ENCODE data around the gene PXT1. TPM values are rescaled to one million over a fixed set of nuclear protein-coding genes. Genes with fewer than 3 reads are reported as not detected.
A peak's percentile ranks its signal among the peaks of the same experiment; 100 is the strongest.
"Not testable (repeated sequence)": the region's sequence is repeated elsewhere in the genome, so short reads cannot be mapped to it uniquely, and the experiment has no call there.

The PXT1 gene
- total RNA-seq, 1 donor from 2014 or later, result not detected

- Mint-ChIP-seq H3K27me3 (ENCODE audit: low read depth) (no peaks in the 10 kb centered on the region), H3K27ac (peak overlapping the region; percentile 93), H3K4me3 (peak overlapping the region; percentile 76), H3K9me3 (peaks cover 3% of the 10 kb centered on the region), H3K4me1 (peaks cover 22% of the 10 kb centered on the region), H3K36me3 (no peaks in the 10 kb centered on the region)
- no peak for DNase-seq (ENCODE audit: low spot score in 2 of 2, unreplicated experiment in 2 of 2)
- TF ChIP-seq, protein P1, sequence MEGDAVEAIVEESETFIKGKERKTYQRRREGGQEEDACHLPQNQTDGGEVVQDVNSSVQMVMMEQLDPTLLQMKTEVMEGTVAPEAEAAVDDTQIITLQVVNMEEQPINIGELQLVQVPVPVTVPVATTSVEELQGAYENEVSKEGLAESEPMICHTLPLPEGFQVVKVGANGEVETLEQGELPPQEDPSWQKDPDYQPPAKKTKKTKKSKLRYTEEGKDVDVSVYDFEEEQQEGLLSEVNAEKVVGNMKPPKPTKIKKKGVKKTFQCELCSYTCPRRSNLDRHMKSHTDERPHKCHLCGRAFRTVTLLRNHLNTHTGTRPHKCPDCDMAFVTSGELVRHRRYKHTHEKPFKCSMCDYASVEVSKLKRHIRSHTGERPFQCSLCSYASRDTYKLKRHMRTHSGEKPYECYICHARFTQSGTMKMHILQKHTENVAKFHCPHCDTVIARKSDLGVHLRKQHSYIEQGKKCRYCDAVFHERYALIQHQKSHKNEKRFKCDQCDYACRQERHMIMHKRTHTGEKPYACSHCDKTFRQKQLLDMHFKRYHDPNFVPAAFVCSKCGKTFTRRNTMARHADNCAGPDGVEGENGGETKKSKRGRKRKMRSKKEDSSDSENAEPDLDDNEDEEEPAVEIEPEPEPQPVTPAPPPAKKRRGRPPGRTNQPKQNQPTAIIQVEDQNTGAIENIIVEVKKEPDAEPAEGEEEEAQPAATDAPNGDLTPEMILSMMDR (IDR thresholded peaks at IDR 0.05; ENCODE audit: unreplicated experiment), result no peak
Measured at GRCh38 chr6:36422714-36423100, 19.9 kb downstream of the PXT1 start.

GRCh38 chr6:36419310-36419709 lies 23.3 kb downstream of the PXT1 start:
- no peaks in the 10 kb centered on the region for H3K36me3 Mint-ChIP-seq
- no peak overlapping the region for H3K4me3 Mint-ChIP-seq
- H3K27me3 Mint-ChIP-seq (ENCODE audit: low read depth), result no peaks in the 10 kb centered on the region
- no peak for DNase-seq (ENCODE audit: low spot score in 2 of 2, unreplicated experiment in 2 of 2)
- peaks cover 23% of the 10 kb centered on the region for H3K4me1 Mint-ChIP-seq
- TF ChIP-seq, protein P1 (IDR thresholded peaks at IDR 0.05; ENCODE audit: unreplicated experiment), result no peak
- H3K9me3 Mint-ChIP-seq, result peaks cover 3% of the 10 kb centered on the region
- H3K27ac Mint-ChIP-seq, result no peak overlapping the region

- TF ChIP-seq, protein P1 (IDR thresholded peaks at IDR 0.05; ENCODE audit: unreplicated experiment), result no peak
- no peak for DNase-seq (ENCODE audit: low spot score in 2 of 2, unreplicated experiment in 2 of 2)
- Mint-ChIP-seq H3K36me3 (no peaks in the 10 kb centered on the region), H3K27me3 (ENCODE audit: low read depth) (no peaks in the 10 kb centered on the region), H3K4me3 (no peak overlapping the region), H3K4me1 (peaks cover 18% of the 10 kb centered on the region), H3K9me3 (peaks cover 6% of the 10 kb centered on the region), H3K27ac (no peak overlapping the region)
Measured at GRCh38 chr6:36418558-36418957, 24.1 kb downstream of the PXT1 start.

- peaks cover 2% of the 10 kb centered on the region for H3K36me3 Mint-ChIP-seq
- peaks cover 12% of the 10 kb centered on the region for H3K4me1 Mint-ChIP-seq
- peaks cover 8% of the 10 kb centered on the region for H3K9me3 Mint-ChIP-seq
- H3K27ac Mint-ChIP-seq, result no peak overlapping the region
- DNase-seq (ENCODE audit: low spot score in 2 of 2, unreplicated experiment in 2 of 2), result no peak
- TF ChIP-seq, protein P1 (IDR thresholded peaks at IDR 0.05; ENCODE audit: unreplicated experiment), result no peak
- no peak overlapping the region for H3K4me3 Mint-ChIP-seq
- peaks cover 6% of the 10 kb centered on the region for H3K27me3 Mint-ChIP-seq (ENCODE audit: low read depth)
Measured at GRCh38 chr6:36414481-36414880, 28.2 kb downstream of the PXT1 start.

GRCh38 chr6:36413489-36414480 lies 28.9 kb downstream of the PXT1 start:
- H3K4me1 Mint-ChIP-seq, result peaks cover 10% of the 10 kb centered on the region
- peaks cover 11% of the 10 kb centered on the region for H3K27me3 Mint-ChIP-seq (ENCODE audit: low read depth)
- H3K27ac Mint-ChIP-seq, result no peak overlapping the region
- peaks cover 8% of the 10 kb centered on the region for H3K9me3 Mint-ChIP-seq
- H3K4me3 Mint-ChIP-seq, result no peak overlapping the region
- DNase-seq (ENCODE audit: low spot score in 2 of 2, unreplicated experiment in 2 of 2), result no peak
- peaks cover 2% of the 10 kb centered on the region for H3K36me3 Mint-ChIP-seq
- TF ChIP-seq, protein P1 (IDR thresholded peaks at IDR 0.05; ENCODE audit: unreplicated experiment), result no peak

GRCh38 chr6:36409718-36410117 lies 32.9 kb downstream of the PXT1 start:
- DNase-seq (ENCODE audit: low spot score in 2 of 2, unreplicated experiment in 2 of 2); H3K4me1 Mint-ChIP-seq; H3K4me3 Mint-ChIP-seq; H3K36me3 Mint-ChIP-seq; H3K9me3 Mint-ChIP-seq; H3K27ac Mint-ChIP-seq: not testable (repeated sequence)
- H3K27me3 Mint-ChIP-seq (ENCODE audit: low read depth), result peaks cover 12% of the 10 kb centered on the region

Measured in mesothelial cell of epicardium (in vitro differentiated cells).